ENCODE measurements around the gene PAX5.

Gene PAX5

DNA sequence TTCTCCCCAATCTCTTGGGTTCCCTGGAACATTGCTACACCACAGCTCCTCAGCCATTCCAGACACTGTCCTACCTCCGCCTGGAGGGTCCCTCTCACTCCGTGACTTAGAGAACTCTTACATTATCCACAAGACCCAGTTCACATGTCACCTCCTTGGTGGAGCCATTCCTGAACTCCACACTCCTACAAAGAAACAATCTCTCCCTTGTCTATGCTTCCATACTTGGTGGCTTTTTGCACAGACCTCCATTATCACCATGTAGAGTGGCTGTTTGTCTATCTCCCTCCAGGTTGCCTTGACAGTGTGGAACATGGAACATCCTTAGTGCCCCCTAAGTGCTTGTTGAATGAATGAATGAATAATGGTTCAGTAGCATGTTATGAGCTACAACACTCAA, 105.9 kb downstream of the PAX5 start:
- DNase-seq = no peak

DNA sequence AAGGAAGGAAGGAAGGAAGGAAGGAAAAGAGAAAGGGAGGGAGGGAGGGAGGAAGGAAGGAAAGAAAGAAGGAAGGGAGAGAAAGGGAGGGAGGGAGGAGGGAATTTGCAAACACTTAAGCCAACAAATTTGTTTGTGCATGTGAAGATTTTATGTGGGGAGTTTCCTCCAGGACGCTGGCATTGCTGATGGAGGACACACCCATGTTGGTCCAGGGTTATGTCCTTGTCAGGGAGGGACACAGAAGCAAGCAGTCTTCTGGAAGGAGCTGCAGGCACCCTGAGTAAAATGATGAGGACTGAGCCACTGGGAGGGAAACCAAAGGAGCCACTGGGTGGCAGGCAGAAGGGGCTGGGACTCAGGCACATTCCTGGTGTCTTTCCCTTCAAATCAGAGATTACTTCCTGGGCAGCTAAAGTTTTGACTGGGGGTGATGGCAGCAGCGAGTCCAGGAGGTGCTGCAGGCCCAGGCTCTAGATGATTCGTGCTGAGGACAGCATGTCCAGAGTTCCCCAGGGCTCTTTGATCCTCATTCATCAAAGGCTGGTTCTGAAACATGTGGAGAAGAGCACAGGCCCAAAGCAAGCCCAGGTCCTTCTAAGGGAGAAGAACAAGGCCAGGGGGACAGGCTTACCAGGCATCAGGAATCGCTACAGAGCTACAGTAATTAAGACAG, 109.2 kb downstream of the PAX5 start:
- no peak for DNase-seq

DNA sequence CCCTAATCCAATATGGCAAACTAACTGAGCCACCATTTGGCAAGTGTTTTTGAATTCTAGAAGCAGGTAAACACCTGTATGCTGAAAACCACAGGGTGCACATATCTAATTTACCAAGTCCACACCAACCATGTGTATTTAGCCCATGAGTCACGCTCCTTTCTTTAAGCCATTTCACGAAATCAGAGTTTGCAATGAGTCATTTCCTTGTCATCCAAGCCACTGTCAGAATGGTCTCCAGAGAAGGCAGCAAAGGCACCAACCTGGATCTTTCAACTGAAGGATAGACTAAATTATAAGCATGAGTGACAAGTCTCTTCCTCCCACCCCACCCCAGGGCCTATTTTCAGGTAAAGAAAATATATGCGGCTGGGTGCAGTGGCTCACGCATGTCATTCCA, 110.0 kb downstream of the PAX5 start:
- no peak for DNase-seq

DNA sequence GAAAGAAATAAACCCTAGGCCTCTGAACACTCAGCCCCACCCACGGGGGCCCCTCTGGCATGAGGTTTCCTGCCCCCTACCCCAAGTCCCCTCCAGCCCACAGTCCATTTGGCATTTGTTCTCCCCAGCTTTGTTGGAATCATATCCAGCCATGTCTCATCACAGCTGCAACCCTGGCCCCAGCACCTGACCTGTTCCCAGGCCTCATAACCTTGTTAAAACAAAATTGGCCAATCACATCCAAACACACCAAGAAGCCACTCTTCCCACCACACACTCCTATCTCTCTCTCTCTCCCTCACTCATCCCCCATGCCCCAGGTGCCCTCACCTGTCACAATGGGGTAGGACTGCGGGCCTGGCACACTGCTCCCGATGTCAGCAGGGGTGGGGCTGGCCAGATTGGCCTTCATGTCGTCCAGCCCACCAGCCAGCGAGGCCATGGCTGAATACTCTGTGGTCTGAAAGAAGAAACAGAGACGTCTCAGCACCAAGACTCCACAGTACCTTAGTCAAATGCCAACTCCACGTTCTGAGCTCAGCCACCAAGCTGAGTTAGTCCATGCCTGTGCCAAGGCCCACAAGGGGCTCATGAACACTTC, 110.9 kb downstream of the PAX5 start:
- no peak for DNase-seq

DNA sequence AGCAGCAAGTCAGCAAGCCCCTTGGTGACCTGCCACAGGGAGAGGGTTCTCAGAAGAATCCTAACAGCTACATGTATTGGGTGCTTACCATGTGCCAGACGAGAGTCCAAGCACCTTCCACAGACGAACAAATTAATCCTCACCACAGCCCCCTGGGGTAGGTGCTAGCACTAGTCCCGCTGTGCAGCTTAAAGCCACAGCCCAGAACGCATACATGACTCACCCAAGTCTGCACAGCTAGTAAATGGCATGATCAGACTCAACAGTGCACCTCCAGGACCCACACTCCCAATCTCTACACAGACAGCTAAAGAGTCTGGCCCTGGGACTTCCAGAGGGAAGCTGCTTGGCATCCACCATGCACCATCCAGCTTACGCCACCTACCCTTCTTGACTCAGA, 111.5 kb downstream of the PAX5 start:
- DNase-seq = no peak

DNA sequence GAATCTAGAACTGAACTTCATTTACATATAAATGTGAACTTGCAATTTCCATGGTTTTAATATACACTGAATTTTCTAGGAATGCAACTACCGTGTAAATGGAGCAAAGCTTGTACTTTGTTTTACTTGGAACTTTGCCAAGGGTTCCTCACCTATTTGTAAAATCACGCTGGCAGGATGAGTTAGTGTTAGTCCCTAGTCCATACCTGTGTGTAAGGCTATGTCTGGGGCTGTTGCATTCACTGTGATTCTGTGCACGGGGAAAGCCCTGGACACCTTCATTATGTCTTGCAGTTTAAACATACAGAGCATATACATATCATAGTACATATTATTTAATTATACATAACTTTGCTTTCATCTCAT, 119.9 kb downstream of the PAX5 start:
- no peak for DNase-seq

DNA sequence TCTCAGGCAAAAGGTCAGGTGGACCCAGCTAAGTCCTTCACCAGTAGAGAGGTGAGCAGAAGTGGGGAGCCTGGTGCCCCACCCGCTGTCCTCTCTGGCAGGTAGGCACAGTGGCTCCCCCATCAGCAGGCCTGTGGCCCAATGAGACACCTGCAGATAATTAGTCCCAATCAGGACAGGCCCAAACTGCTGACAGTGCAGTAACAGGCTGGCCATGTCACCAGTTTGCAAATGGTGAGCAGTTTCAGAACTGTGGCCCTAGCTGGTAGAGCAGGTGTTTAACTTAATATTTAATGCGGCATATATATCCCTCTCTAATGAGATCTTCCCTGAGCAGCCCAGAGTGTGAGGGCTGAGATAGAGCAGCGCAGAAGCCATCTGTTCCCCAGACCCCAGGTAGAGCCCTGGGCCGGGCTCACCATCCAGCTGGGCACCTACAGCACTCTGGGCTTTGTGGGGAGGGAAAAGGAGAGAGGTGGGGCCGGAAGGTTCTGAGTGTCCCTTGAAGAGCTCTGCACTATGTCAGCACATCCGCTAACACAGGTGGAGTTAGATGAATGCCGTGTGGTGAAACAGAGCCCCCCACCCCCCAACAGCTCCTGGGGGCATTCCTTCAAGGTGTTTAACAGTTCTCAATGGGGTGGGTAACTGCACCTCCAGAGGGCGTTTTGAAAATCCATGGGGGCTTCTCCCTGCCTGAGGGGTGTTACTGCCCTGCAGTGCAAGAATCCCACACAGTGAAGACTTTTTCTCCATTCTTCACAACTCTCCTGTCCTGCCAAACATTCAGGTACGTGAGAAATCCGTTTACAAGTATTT, 120.5 kb downstream of the PAX5 start:
- DNase-seq = no peak

DNA sequence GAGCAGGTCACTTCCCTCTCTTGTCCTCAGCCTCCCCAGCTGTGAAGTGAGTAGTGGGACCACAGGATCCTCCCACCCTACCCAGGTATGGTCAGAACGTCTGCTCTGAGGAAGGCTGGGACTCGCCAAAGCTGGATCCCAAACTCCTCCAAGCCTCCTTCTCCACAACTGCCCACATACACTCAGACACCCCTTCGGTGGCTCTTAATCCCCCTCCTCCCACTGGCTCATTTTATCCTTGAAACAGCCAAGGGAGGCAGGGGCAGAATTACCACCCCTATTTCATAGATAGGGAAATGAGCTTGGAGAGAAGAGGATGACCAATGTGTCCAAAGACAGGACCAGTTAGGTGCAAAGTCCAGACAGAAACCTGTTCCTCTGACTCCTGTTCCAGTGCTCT, 121.4 kb downstream of the PAX5 start:
- DNase-seq = no peak

DNA sequence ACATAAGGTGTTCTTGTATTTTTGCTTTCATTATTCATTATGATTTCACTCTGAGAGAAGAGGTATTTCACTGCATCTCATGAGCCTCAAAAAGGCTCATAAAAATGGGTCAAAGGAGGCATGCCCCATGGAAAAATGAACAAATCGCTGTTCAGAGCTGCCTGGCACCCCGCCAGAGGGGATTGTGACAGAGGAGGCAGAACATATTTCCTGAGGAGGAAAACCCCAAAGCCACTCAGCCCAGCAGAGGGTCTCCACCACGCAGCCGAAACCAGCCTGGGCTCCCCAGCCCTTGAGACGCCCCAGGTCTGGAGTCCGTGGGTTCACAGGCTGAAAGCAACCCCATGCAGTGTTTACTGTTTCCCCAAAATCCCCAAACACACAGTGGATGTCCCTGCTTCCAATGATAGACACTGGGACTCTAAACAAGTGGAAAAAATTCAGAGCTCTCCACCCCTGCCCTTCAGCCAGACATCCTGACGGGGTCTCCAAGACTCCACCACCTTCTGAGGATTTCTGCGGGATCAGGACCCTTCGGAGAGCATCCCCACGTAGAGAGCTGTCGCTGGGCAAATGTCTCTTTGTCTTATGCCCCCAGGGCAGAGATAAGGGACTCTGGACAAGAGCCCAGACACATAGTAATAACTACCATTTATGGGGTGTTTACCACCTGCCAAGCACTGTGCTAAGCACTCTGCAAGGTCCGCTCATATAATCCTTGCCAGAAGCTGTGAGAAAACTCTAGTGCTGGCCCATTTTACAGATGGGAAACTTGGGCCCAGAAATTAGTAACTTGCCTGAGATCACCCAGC, 122.3 kb downstream of the PAX5 start:
- DNase-seq = no peak

DNA sequence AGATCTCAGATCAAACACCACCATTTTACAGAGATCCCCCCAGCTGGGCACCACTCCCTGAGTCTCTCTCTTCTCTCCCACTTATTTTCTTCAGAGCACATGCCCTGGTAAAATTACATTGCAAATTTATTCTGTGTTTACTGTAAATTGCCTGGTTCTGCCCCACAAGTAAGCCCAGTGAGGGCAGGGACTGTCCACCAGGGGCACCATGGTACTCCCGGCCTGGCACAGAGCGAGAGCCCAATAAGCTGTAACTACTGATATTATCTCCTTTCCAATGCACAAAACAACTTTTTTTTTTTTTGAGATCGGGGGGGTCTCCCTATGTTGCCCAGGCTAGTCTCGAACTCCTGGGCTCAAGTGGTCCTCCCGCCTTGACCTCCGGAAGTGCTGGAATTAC, 123.0 kb downstream of the PAX5 start:
- no peak for DNase-seq

DNA sequence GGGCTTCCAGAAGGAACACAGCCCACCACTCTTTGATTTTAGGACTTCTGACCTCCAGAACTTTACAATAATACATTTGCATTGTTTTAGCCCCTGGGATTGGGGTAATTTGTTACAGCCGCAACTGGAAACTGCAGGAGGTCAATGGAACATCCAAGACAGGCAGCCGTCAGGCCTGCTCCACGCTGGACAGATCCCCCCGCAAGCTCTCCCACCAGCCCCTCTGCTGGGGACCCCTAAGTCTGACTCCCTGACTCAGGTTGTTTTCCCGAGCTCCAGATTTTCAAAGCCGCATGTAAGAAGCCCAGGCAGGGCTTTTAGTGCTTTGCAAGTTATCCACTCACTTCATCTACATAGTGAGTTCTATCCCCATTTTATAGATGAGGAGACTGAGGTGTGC, 127.6 kb downstream of the PAX5 start:
- DNase-seq = no peak

DNA sequence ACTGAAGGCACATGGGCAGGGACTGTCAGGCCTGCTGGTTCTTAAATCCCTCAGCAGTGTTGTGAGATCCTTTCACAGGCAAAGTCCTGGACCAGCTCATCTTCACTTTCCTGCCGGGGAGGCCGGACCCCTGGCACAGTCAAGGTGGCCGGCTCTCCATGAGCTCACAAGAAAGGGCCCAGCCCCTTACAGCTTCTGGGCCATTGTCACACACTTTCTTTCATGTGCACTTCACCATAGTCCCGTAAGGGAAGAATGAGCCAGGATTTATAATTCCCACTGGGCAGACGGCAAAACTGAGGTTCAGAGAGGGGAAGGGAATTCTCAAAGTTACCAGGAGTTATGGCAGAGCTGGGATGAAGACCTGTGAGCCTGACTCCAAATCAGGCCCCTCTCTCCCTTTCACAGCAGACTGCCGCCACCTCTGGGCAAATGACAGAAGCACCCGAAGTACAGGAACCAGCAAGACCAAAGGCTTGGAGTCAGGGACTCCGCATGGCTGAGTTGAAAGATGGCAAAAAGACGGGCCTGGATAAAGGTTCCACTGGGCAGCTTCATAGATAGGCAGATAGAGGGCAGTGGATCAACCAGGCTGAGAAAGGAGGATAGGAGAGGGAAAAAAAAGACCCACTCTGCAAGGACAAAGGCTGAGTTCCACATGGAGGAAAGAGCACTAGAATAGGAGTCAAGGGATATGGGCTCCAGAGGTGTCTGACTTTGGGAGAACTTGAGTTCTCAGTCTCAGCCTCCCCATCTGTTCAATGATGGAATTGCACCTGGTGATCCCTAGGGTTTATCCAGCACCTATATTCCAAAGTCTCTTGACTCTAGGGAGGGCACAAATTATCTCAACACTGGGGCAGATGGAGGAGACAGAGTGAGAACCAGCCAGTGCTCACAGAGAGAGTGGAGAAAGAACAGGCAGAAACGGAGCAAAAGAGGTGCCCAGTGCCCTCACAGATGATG, 128.7 kb downstream of the PAX5 start:
- DNase-seq = no peak

DNA sequence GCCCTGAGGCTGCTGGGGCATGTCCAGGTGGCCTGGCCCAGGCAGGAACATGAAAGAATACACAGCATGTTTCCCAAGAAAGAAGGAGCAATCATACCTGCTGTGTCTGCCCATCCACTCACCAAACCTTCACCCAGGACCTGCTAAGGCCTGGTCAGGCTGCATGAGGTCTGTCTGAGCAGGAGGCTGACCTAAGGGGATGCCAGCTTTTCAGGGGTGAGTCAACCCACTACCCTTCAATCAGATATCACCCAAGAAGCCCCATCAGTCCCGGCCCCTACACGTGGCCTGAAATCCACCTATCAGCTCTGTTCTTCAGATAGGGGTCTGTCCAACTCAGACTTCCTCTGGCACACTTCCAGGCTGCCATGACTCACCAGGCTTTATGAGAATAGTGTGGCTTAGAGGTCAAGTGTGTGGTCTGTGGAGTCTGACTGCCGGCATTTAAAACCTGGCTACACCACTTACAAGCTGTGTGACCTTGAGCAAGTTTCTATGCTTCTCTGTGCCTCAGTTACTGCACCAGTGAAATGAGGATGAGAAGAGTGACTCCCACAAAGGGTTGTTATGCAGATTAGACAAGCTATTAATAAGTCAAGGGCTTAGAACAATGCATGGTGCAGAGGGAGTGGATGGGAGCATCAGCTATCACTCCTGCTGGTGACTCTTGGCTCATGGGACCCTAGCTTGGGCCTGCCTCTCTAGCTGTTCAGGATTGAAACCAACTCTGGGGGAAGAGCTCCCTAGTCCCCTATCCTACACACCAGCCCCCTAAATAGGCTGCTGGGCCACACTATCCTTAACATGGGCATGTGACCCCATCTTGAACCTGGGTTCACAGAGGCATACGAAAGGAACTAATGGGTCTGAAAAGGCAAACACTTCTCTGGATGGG, 130.3 kb downstream of the PAX5 start:
- DNase-seq = no peak

DNA sequence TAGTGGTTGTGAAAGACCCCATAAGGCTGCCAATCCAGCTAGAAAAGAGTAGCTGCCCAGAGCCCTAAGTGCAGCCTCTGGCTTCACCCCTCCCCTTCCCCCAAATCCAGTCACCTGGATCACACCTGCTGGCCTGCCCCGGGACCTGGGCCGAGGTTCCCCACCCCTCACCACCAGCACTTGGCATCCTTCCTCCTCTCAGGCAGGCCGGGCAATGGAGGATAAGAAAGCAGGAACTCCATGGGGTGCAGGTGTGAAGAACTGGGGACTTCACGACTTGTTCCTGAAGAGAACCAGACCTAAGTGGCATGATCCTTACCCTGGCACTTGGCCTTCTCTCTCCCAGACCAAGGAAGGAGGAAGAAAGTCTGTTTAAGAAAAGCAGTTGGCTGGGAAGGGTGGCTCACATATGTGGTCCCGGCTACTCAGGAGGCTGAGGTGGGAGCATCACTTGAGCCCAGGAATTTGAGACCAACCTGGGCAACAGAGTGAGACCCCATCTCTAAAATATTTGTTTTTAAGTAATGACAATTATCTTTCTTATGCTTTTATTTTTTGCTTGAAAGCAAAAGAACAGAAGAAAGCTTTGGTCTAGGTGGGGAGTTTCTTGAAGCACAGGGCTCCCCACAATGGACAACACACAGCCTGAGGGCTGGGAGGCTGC, 131.1 kb downstream of the PAX5 start:
- DNase-seq = no peak

DNA sequence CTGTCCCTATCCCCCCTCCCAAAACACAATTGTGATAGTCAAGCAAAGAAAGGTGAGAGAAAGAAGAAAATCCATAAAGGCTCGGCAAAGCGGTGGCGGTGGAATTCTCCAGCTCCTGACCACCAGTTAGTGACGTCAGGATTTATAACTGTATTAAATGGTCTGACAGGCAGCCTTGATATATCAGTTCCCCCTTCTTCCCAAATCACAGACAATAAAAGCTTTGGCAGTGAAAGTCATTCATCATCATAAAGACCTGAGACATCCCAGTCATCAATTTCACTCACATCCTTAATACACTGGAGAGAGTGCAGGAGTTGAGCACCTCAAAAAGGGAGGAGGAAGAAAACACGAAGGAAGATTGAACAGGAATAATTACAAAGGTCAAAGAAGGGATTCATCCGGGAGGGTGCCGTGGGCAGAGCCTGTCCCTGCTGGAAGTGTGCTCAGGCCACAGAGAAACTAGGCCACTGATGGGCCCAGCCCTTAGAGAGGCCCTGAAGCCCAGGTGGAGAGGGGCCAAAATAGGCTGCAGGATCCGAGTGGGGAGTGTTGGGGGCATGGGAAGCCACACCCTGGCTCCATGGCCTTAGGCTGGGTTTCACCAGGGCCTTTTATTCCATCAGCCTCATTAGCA, 131.9 kb downstream of the PAX5 start:
- no peak for DNase-seq

DNA sequence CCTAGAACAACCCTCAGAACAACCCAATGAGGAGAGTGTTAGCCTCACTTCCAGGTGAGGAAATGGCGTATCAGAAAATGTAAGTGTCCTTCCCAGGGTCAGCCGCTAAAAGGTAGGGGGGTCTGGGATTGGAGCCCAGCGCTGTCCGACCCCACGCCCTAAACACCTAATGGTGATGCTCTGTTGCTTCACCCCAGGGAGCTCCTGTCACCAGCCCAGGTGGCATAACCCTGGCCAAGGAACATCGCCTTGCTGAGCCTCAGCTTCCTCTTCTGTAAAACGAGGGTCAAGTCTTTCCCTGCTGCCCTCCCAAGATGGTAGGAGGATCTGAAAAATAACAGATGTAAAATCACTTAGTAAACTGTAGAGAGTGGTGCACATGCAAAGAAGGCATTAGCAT, 132.5 kb downstream of the PAX5 start:
- no peak for DNase-seq

DNA sequence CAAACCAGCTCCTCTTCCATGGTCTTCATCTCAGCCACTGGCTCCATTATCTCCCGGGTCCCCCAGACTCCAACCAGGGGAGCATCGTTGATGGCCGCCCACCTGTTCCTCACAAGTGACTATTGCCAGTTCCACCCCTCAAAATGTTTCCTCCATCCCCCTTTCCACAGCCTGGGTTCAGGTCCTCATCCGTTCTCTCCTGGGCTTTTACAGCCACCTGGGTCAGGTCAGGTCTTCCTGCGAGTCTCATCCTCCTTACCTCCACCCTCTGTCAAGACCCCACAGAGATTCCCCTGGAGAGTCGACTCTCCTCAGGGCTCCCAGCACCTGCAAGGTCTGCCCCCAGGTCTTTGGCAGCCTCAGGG, 133.2 kb downstream of the PAX5 start:
- no peak for DNase-seq

DNA sequence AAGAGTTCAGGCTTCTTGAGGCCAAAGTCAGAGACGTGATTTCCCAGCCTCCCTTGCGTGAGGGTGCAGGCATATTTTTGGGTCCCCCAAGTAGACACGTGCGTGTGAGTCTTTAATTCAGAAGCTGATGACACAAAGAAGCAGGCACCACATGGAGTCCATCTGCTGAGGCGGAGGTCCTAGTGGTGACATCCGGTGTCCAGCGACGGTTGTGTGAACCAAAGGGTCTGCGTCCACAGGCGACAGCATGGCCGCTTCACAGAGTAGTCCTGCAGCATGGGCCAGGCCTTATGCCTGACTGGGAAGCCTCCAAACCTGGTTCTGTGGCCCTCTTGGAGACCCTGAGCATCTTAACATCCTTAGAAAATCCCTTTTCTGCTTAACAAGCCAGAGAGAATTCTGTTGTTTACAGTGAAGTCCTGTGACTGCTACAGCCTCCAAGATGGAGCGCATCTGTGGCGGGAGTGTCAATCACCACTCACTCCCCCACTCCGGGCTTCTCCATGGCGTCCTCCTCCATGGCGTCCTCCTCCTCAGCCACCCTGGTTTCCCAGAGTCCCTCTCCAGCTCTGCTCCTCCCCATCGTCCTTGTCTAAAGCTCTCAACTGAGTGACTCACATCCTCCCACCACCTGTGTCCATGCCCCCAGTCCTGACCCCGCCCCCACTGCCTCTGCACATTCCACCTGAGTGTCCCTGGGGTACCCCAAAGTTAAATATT, 133.8 kb downstream of the PAX5 start:
- no peak for DNase-seq

DNA sequence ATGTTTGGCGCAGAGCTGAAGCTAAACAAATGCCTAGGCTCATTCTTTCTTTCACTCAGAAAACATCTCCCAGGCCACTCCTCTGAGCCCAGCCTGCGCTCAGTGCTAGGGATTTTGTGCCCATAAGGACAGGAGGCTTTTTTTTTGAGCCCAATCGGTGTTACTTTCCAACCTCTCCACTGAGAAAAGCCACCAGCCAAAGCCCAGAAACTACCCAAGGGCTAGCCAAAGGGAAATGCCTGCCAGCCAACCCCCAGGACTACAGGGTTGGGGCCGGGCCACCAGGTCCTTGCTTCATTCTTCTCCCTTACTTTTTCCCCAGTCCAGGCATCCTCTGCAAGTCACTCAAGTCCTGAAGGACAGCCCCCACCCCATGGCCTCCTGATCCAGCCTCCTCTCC, 134.7 kb downstream of the PAX5 start:
- no peak for DNase-seq
